HG03280 (cell line): ENCODE measurements around the gene PLEKHG3.

Source experiments
- ATAC-seq: cut with Tn5 transposase; IDR thresholded peaks from one replicate; pipeline ENCODE4 v1.9.1; 2021; ENCODE audit warnings: mild to moderate bottlenecking, moderate library complexity; ENCODE audit not compliant: unreplicated experiment

Gene PLEKHG3

DNA sequence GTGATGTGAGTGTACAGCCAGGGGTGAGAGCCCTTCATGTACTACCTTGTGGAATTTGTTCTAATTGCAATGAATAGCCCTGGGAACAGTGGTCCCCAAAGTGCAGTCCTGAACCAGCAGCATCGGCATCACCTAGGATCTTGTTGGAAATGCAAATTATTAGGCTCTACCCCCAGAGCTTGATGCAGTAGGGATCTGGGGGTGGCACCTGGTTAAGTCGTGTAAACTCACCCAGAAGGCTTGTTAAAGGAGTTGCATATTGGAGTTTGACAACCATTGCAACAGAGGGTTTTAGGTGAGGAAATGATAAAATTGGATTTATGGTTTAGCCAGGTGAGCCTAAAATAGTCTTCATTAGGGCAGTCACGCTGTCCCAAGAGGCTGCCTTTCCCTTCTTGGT is 73.2 kb downstream of the PLEKHG3 start:
- no peak for ATAC-seq

DNA sequence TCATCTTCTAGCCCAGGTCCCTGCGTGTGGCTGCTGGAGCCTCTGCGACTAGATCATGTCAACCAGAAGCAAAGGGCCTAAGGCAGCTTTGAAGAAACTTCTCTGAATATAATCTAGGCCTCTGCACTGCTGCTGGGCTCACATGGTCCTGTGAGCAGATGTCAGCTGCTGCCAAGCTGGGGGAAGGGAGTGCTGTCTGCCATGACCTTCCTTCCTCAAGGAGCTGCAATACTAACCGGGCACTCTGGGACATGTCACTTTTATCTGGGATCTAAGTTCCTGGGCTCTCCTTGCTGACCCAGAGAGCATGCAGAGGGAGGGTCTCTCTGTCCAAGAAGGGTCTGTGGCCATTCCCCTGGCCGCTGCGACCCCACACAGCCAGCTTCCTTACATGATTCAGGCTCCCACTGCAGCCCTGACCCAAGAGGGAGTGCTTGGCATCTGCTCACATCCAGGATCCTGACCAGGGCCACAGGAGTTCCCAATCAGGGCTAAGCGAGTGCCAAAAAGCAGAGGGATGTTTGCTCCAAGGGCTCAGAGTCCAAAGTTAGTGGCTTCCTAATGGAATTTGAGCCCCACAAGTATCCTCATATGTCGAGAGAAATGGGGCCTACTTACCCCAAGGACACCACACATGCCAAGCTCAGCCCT is 74.0 kb downstream of the PLEKHG3 start:
- ATAC-seq, result no peak

DNA sequence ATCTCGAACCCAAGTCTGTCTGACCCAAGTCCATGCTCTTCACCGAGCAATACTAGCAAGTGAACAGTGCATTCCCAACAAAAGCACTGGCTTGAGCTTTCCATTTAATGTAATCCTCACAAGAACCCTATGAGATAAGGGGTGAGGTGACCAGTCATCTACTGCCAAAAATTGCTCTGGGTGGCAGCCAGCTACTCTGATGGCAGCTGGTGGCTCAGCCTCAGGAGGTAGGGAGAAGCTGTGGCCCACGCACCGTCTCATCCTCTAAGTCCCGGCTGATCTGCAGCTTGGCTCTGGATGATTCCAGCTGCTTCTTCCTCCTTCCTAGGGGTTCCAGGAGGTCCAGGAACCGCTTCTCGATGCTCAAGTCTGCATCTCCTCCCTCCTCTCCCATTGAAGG is 75.2 kb downstream of the PLEKHG3 start:
- ATAC-seq, result no peak

DNA sequence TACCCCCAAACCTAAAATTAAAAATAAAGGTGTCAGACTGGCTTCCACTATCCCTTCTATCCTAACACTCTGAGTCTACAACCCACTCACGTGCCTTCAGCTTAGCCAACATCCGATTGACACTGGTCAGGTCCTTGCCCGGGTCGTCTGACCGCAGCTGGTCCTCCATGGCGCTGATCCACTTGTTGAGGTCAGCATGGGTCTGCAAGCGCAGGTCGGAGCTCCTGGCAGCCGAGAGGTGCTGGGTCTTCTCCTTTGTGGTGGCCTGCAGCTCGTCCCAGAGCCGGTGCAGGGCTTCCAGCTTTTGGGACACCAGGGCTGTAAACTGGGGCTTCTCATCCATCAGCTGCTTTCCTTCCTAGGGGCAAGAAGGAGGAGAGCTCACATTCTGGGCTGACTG is 78.0 kb downstream of the PLEKHG3 start:
- no peak for ATAC-seq

DNA sequence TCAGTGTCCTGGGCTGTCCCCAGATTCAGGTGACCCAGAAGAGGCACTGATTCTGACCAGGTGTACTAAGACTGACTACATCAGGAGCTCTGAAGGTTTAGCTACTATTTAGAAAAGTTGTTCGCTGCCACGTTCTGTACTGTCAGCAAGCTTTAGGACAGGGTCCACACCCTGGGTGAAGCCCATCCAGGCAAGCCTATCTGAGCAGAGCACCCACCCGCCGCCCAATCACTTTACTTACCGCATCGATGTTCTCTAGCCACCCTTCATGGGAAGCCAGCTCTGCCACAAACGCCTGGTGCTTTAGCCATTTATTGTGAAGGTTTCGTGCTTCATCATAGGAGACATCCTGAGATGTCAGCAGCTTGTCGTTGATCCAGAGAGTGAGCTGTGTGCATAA is 79.8 kb downstream of the PLEKHG3 start:
- no peak for ATAC-seq

DNA sequence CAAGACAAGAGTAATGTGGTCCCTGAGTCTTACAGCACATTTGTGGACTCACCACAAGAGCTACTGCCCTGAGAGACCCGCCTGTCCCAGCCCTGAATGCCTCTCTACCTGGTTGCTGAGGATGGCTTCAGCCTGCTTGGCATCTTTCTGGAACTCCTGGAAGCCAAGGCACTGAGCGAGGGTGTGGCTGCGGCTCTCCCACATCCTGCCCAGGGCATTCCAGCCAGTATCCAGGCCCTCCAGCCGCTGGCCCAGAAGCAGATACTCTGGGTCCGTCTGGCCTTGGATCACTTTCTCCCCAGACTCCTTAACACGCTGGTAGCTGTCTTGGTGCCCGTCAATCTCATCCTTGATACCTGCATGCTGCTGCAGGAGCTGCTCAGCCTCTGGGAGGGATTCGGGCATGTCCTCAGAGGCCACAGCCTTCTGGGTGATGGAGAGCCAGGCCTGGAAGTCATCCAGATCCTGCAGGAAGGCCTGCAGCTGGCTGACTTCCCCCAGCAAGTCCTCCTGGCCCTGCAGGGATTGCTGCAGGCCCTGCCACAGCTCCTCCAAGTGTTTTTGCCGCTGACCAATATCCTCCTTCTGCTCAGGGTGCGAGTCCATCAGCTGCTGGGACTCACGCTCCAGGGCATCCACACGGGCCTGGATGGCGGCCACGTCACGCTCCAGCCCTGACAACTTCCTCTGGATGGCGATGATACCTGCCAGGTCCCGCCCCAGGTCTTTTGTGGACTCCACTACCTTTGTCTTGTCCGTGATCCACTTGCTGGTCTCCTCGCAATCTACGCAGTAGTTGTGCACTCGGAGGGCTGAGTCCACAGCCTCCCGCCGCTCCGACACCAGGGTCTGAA is 82.3 kb downstream of the PLEKHG3 start:
- ATAC-seq, result no peak

DNA sequence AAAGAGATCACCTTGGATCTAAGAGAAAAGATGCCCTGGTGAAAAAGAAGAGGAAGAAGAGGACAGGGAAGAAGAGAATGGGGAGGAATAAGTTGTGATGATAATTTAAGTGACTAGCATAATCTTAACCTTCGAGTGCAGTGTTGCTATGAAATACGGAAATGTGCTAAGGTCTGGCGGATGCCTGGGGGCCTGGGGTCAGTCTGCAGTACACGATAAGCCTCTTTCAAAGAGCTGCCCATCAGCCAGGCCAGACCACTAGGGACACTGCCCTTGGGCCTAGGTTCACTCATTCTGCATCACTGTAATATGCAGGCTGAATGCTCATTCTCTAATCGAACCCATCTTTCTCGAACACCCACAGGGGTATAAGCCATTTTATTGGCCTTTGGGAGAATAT is 83.4 kb downstream of the PLEKHG3 start:
- no peak for ATAC-seq

DNA sequence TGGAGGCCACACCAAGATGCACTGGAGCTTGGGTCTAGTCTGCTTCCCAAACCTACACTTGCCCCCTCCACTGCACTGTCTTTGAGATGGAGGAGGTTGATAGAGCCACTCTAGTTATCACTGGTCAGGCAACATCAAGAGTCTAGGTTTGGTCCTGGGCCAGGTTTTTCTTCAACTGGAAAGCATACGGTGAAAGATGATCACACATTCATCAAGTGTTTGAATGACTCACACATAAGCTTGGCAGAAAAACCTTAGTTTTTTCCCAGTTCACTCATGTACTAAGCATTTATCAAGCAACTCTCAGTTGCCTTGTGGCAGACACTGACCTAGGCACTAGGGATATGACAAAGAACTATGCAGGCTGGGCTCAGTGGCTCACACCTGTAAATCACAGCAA is 84.5 kb downstream of the PLEKHG3 start:
- no peak for ATAC-seq

DNA sequence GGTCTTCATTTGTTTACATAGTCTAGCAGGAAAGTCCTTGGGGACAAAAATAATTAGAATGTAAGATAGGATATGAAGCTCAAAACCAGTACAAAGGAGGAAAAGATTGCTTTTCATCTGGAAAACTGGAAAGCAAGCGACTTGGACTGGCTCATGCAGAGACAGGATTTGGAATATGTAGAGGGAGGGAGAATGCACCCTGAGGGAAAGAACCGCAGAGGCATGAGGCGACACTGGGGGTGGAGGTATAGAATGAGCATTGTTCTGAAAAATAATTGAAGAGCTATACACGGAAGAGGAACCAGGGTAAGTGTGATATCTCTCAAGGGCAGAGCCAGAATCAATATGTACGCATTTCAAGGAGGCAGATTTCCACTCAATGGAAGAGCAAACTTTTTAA is 85.5 kb downstream of the PLEKHG3 start:
- ATAC-seq, result no peak

DNA sequence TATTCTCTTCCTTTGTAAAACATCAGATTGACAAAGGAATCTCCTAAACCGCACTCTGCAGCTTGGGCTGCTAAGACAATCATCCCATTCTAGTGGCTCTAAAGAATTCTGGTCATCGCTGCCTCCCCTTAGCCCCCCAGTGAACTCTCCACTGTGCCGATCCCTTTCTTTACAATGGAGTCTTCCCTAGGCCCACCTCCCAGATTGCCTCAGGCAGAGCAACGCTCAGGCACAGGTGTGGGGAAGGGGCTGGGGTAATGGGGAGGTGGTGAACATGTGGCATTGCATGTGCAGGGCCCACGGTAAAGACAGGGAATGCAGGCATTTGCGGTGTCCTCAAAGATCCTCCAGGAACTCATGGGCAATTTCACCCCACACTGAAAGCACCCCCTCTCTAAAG is 86.3 kb downstream of the PLEKHG3 start:
- no peak for ATAC-seq

DNA sequence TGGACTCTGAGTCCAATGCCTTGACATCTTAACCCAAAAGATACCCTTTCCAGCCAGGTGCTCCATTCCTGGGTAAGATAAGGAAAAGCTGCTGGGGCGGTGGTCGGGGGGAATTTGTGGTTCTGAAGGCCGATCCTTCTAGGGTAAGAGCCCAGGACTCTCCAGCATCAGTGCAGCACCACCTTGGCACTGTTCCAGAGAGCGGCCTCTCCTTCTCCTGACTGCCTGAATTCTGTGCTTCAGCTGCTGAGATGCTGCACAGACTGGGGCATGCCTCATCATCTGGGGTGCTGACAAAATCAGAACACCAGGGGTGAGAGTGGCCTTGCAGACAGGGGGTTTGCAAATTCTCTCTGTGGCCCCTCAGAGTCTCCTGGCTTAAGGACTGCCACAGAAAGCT is 88.0 kb downstream of the PLEKHG3 start:
- ATAC-seq, result no peak

DNA sequence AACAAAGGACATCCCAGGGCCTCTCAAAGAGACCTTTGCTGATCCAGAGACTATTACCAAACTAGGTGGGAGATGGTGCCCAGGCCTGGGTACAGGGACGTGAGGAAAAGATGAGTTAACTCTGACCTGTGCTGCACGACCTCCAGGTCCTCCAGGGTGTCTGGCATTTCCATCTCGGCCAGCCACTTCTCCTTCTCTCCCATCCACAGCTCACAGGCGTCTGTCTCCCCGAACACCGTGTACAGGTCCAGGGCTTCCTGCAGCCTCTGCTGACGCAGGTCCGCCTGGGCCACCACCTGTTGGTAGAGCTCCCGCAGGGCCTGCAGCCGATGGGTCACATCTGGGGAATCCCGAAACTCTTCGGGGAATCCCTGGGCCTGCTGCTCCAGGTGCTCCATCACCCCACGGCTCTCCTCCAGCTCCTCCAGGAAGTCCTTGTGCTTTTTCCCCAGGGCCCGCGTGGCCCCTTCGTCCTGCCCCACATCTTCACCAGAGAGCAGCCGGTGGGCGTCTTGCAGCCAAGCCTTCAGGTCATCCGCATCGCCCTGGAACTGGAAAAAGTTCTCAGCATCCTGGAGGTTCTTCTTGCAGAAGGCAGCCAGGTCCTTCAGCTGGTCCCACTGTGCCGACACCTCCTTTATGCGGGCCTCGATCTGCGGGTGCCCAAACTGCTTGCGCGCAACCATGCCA is 88.8 kb downstream of the PLEKHG3 start:
- no peak for ATAC-seq

DNA sequence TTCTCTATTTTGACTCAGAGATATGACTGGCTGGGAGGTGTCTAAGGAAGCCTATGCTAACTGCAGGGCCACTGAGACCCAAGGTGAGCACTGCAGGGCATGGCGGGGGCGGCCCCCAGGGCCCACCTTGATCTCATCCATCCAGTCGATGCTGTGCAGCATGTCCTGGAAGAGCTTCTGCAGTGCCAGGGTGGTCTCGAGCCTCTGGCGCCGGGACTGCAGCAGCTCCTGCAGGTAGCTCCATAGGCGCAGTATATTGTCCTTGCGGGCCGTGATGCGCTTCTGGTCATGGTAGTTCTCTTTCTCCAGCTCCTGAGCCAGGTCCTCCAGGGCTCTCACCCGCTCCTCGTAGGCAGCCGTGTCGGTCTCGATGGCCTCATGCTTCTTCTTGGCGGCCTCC is 91.0 kb downstream of the PLEKHG3 start:
- ATAC-seq, result no peak

DNA sequence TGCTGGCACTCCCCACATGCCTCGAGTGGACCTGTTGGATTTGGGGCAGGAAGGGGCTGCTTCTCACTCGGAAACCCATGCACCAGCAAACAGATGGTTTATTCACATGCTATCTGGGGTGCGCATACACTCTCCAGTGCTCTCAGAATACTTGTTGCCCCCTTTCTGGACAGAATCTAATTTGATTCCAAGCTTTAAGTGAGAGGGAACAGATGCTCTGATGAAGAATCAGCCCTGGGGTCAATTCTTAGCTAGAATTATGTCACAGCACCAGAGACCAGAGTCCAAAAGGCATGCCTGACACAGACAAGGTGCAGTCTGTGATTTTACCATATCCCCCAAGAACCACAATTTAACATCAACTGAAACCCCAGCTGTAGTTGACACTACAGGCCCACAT is 91.7 kb downstream of the PLEKHG3 start:
- no peak for ATAC-seq

DNA sequence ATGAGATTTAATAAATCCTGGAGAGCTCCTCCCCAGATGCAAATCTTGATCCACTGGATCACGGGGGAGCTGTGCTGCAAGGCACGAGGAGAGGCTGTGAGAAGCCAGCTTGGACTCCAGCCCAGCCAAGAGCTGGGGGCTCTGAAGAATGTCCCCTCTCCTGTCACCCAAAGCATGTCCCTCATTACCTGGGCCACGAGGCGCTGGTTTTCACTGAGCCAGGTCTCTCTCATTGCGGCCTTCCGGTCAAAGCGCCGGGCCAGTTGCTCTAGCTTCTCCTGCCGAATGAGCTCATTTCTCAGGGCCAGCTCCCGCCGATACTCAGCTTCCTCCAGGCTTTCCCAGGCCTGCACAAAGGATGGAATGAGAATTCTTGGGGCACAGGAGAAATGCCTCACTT is 92.1 kb downstream of the PLEKHG3 start:
- no peak for ATAC-seq

DNA sequence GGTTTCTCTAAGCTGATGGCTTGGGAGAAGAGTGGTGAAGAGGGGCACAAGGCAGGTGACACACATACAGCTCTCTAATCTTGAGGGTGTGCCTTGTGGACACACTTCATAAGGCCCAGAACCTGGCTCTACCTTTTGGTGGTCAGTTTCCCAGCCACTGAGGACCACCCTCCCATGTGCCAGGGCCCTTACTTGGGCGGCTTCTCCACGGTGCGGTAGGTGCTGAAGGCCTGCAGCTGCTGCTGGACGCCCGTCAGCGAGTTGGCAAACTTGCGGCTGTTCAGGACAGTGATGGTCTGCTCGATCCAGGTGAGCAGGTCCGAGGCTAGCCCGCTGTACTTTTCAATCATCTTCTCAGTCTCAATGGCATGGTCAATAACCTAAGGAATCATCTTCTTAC is 95.3 kb downstream of the PLEKHG3 start:
- ATAC-seq, result no peak
